Mesenchymal stem cell (in vitro differentiated cells and primary cell): ENCODE data around the gene KAT8.

Experiments
- DNase-seq: peaks from one replicate; pipeline ENCODE4 v3.0.0-alpha.2; 2013
- H2AFZ ChIP-seq: one replicate; pipeline ENCODE4 v1.6.1; 2013; ENCODE audit warnings: low read depth, mild to moderate bottlenecking, control low read depth, inconsistent platforms, low read length, moderate library complexity
- H2AK5ac ChIP-seq: 2 replicates; pipeline ENCODE4 v1.6.1; 2013; ENCODE audit warnings: low read length, moderate library complexity, mild to moderate bottlenecking, inconsistent platforms; ENCODE audit not compliant: severe bottlenecking
- H2BK120ac ChIP-seq: one replicate; pipeline ENCODE4 v1.6.1; 2013; ENCODE audit warnings: low read depth, mild to moderate bottlenecking, inconsistent platforms, low read length, moderate library complexity
- H2BK12ac ChIP-seq, 2 experiments: one replicate each; pipeline ENCODE4 v1.6.1; 2013; ENCODE audit warnings: inconsistent platforms in 2 of 2, low read length in 2 of 2, mild to moderate bottlenecking in 2 of 2, moderate library complexity in 2 of 2, control low read depth in 1 of 2
- H2BK15ac ChIP-seq: one replicate; pipeline ENCODE4 v1.6.1; 2013; ENCODE audit warnings: mild to moderate bottlenecking, low read depth, inconsistent platforms; ENCODE audit not compliant: poor library complexity, severe bottlenecking
- H2BK5ac ChIP-seq: 2 replicates; pipeline ENCODE4 v1.6.1; 2013; ENCODE audit warnings: low read depth, mild to moderate bottlenecking, low read length, control low read depth, inconsistent platforms; ENCODE audit not compliant: poor library complexity, severe bottlenecking
- H3K14ac ChIP-seq, 2 experiments: one replicate each; pipeline ENCODE4 v1.6.1; 2013; ENCODE audit warnings: inconsistent platforms in 2 of 2, low read length in 2 of 2, control low read depth in 1 of 2, mild to moderate bottlenecking in 1 of 2, moderate library complexity in 1 of 2
- H3K18ac ChIP-seq, 2 experiments: one replicate each; pipeline ENCODE4 v1.6.1; 2013; ENCODE audit warnings: inconsistent platforms in 2 of 2, low read length in 2 of 2, control low read depth in 1 of 2, low read depth in 1 of 2, mild to moderate bottlenecking in 1 of 2
- H3K23ac ChIP-seq, 2 experiments: one replicate each; pipeline ENCODE4 v1.6.1; 2013; ENCODE audit warnings: inconsistent platforms in 2 of 2, low read length in 2 of 2, mild to moderate bottlenecking in 2 of 2, moderate library complexity in 2 of 2, control low read depth in 1 of 2
- H3K27ac ChIP-seq: 2 replicates; pipeline ENCODE4 v1.5.1; 2013; ENCODE audit warnings: mild to moderate bottlenecking, moderate library complexity, low read length, control low read depth, inconsistent platforms; ENCODE audit not compliant: poor library complexity, severe bottlenecking
- H3K27me3 ChIP-seq, 2 experiments: 2 replicates each; pipeline versions ENCODE4 v1.6.1 to v1.7.0; 2013; ENCODE audit warnings: low read length in 2 of 2, mild to moderate bottlenecking in 2 of 2, moderate library complexity in 2 of 2, control low read depth in 1 of 2, inconsistent platforms in 1 of 2; ENCODE audit not compliant: control insufficient read depth in 1 of 2, insufficient read depth in 1 of 2
- H3K36me3 ChIP-seq, 2 experiments: 2 replicates each; pipeline versions ENCODE4 v1.6.1 to v1.7.0; 2013; ENCODE audit warnings: low read length in 2 of 2, control low read depth in 1 of 2, inconsistent platforms in 1 of 2, low read depth in 1 of 2, mild to moderate bottlenecking in 1 of 2; ENCODE audit not compliant: insufficient read depth in 2 of 2, control insufficient read depth in 1 of 2
- H3K4ac ChIP-seq, 2 experiments: one replicate each; pipeline ENCODE4 v1.6.1; 2013; ENCODE audit warnings: inconsistent platforms in 2 of 2, low read length in 2 of 2, mild to moderate bottlenecking in 2 of 2, moderate library complexity in 2 of 2, control low read depth in 1 of 2, low read depth in 1 of 2
- H3K4me1 ChIP-seq: 2 replicates; pipeline ENCODE4 v1.6.1; 2013; ENCODE audit warnings: low read depth, low read length, control low read depth; ENCODE audit not compliant: control insufficient read depth, insufficient read depth
- H3K4me2 ChIP-seq: 2 replicates; pipeline ENCODE4 v1.6.1; 2013; ENCODE audit warnings: low read length, mild to moderate bottlenecking, inconsistent platforms; ENCODE audit not compliant: poor library complexity, severe bottlenecking
- H3K4me3 ChIP-seq, 2 experiments: 2 replicates each; pipeline versions ENCODE4 v1.5.1 to v1.7.0; 2013; ENCODE audit warnings: low read length in 2 of 2, mild to moderate bottlenecking in 2 of 2, control low read depth in 1 of 2, low read depth in 1 of 2; ENCODE audit not compliant: insufficient read depth in 1 of 2
- H3K79me1 ChIP-seq: replicated peaks from 2 replicates; pipeline ENCODE4 v1.6.1; 2013; ENCODE audit warnings: mild to moderate bottlenecking, control low read depth, low read length, inconsistent platforms; ENCODE audit not compliant: poor library complexity, severe bottlenecking
- H3K9ac ChIP-seq: 2 replicates; pipeline ENCODE4 v1.7.0; 2013; ENCODE audit warnings: mild to moderate bottlenecking, low read length, moderate library complexity
- H3K9me3 ChIP-seq: 2 replicates; pipeline ENCODE4 v1.7.0; 2013; ENCODE audit warnings: mild to moderate bottlenecking, low read length; ENCODE audit not compliant: control insufficient read depth
- H4K8ac ChIP-seq: one replicate; pipeline ENCODE4 v1.6.1; 2013; ENCODE audit warnings: inconsistent platforms, mild to moderate bottlenecking, low read length, moderate library complexity
- H4K91ac ChIP-seq: one replicate; pipeline ENCODE4 v1.6.1; 2013; ENCODE audit warnings: mild to moderate bottlenecking, low read length, inconsistent platforms
- WGBS: methylation state at CpG from one replicate; pipeline ENCODE4 v1.1.7; 2013; ENCODE audit warnings: mixed read lengths; 5-methylcytosine and 5-hydroxymethylcytosine counted together

The KAT8 gene

GRCh38 chr16:31073142-31073969 is 44.1 kb upstream of the KAT8 start:
- peak overlapping the region; percentile 81 for H3K4me2 ChIP-seq
- peak overlapping the region; percentile 92 for H4K8ac ChIP-seq
- peak overlapping the region; percentile 92 for H2AFZ ChIP-seq
- peak overlapping the region; percentile 94 for H3K9ac ChIP-seq
- H2AK5ac ChIP-seq: peak overlapping the region; percentile 70
- peak overlapping the region in 1 of 2 experiments; percentile 90 for H3K23ac ChIP-seq
- WGBS: under 1% methylated on average over 72 of the region's 83 CpGs
- peak overlapping the region; percentile 91 for H2BK15ac ChIP-seq
- H2BK5ac ChIP-seq: peak overlapping the region; percentile 92
- peaks cover 24% of the 10 kb centered on the region for H3K79me1 ChIP-seq
- H3K4me3 ChIP-seq: peak overlapping the region; percentile 82 to 87
- peak overlapping the region; percentile 98 to 99 for H3K4ac ChIP-seq
- H2BK12ac ChIP-seq: no peak overlapping the region
- peak overlapping the region; percentile 91 for H4K91ac ChIP-seq
- peaks cover 10% of the 10 kb centered on the region for H3K4me1 ChIP-seq
- peak overlapping the region; percentile 92 to 99 for H3K14ac ChIP-seq
- H3K18ac ChIP-seq: peak overlapping the region; percentile 96 to 98
- H3K27ac ChIP-seq: peak overlapping the region; percentile 85
- H3K9me3 ChIP-seq: no peaks in the 10 kb centered on the region
- H3K36me3 ChIP-seq: peaks cover 25 to 26% of the 10 kb centered on the region in 2 experiments
- no peaks in the 10 kb centered on the region for H3K27me3 ChIP-seq
- DNase-seq: peak; percentile 95
- peak overlapping the region; percentile 87 for H2BK120ac ChIP-seq

GRCh38 chr16:31073970-31074813 is 43.3 kb upstream of the KAT8 start, which contains the start of the genes ZNF646 and ZNF668:
TSS of gene ZNF646 (plus strand) at chr16:31074422. CDS start at chr16:31076325, 1,903 bp downstream.
TSS of gene ZNF668 (minus strand) at chr16:31074240. CDS start at chr16:31064459, 9,781 bp downstream.
- under 1% methylated on average over 44 of the region's 48 CpGs for WGBS
- peak within 1 kb of the TSS; percentile 76 to 92 for H3K14ac ChIP-seq

GRCh38 chr16:31074814-31075183 is 42.7 kb upstream of the KAT8 start:
- no peak overlapping the region for H2AFZ ChIP-seq
- H3K27ac ChIP-seq: peak overlapping the region; percentile 91
- DNase-seq: no peak
- H4K8ac ChIP-seq: peak overlapping the region; percentile 95
- peak overlapping the region; percentile 91 for H3K4me2 ChIP-seq
- H2BK120ac ChIP-seq: no peak overlapping the region
- H3K23ac ChIP-seq: peak overlapping the region in 1 of 2 experiments; percentile 48
- peak overlapping the region; percentile 97 for H2BK15ac ChIP-seq
- no peaks in the 10 kb centered on the region for H3K9me3 ChIP-seq
- WGBS: 2% methylated on average over 7 of the region's 7 CpGs
- peaks cover 38% of the 10 kb centered on the region for H3K79me1 ChIP-seq
- H2AK5ac ChIP-seq: peak overlapping the region; percentile 58
- H3K27me3 ChIP-seq: no peaks in the 10 kb centered on the region
- peaks cover 7% of the 10 kb centered on the region for H3K4me1 ChIP-seq
- no peak overlapping the region for H2BK5ac ChIP-seq
- H3K18ac ChIP-seq: peak overlapping the region; percentile 65 to 94
- no peak overlapping the region for H4K91ac ChIP-seq
- H2BK12ac ChIP-seq: no peak overlapping the region
- peak overlapping the region; percentile 94 for H3K9ac ChIP-seq
- H3K4ac ChIP-seq: peak overlapping the region; percentile 47 to 88
- no peak overlapping the region for H3K14ac ChIP-seq
- peaks cover 39 to 40% of the 10 kb centered on the region in 2 experiments for H3K36me3 ChIP-seq
- peak overlapping the region; percentile 87 to 92 for H3K4me3 ChIP-seq

More at GRCh38 chr16:31073970-31074813, 43.3 kb upstream of the KAT8 start, which contains the start of the genes ZNF646 and ZNF668:
- Histone ChIP-seq H3K4me1 (peaks cover 7% of the 10 kb centered on the region), H3K23ac (peak within 1 kb of the TSS in 1 of 2 experiments; percentile 48), H3K36me3 (peaks cover 33 to 34% of the 10 kb centered on the region in 2 experiments), H3K27me3 (no peaks in the 10 kb centered on the region), H3K18ac (peak within 1 kb of the TSS; percentile 96 to 98), H3K4me3 (peak within 1 kb of the TSS; percentile 87 to 92), H2BK15ac (peak within 1 kb of the TSS; percentile 97), H2BK120ac (peak within 1 kb of the TSS; percentile 87), H4K91ac (peak within 1 kb of the TSS; percentile 91), H3K4ac (peak within 1 kb of the TSS; percentile 98 to 99), H4K8ac (peak within 1 kb of the TSS; percentile 95), H2AK5ac (peak within 1 kb of the TSS; percentile 70), H2AFZ (peak within 1 kb of the TSS; percentile 92), H3K9ac (peak within 1 kb of the TSS; percentile 94), H3K4me2 (peak within 1 kb of the TSS; percentile 91), H3K79me1 (peaks cover 32% of the 10 kb centered on the region), H2BK12ac (no peak within 1 kb of the TSS), H3K27ac (peak within 1 kb of the TSS; percentile 91), H3K9me3 (no peaks in the 10 kb centered on the region), H2BK5ac (peak within 1 kb of the TSS; percentile 92)
- DNase-seq: peak; percentile 99
